HFFc6 (cell line): Measurements from ENCODE around the gene FUT1. TPM values are rescaled to one million over a fixed set of nuclear protein-coding genes. Genes with fewer than 3 reads are reported as not detected.

Source experiments
- DNase-seq: peaks from one replicate; pipeline ENCODE4 v3.0.0-alpha.2; 2018
- H3K27ac Mint-ChIP-seq: 2 replicates; pipeline ENCODE4 v1.8.0; 2020; ENCODE audit warnings: mild to moderate bottlenecking, mixed read lengths
- H3K27me3 Mint-ChIP-seq: 2 replicates; pipeline ENCODE4 v1.8.0; 2021; ENCODE audit warnings: mild to moderate bottlenecking, moderate library complexity, mixed read lengths; ENCODE audit not compliant: insufficient read depth
- H3K36me3 Mint-ChIP-seq: 2 replicates; pipeline ENCODE4 v1.8.0; 2021; ENCODE audit warnings: low read depth, mixed read lengths
- H3K4me1 Mint-ChIP-seq: 2 replicates; pipeline ENCODE4 v1.8.0; 2020; ENCODE audit warnings: low read depth, mixed read lengths
- H3K4me3 Mint-ChIP-seq: 2 replicates; pipeline ENCODE4 v1.8.0; 2020; ENCODE audit warnings: mild to moderate bottlenecking, moderate library complexity, mixed read lengths
- H3K9me3 Mint-ChIP-seq: 2 replicates; pipeline ENCODE4 v1.8.0; 2020; ENCODE audit warnings: mild to moderate bottlenecking, mixed read lengths
- CTCF ChIP-seq: fragments of 200-600 bp; sonication (generic); IDR thresholded peaks from 2 replicates; pipeline ENCODE4 v1.5.0; 2021; ENCODE audit warnings: antibody characterized with exemption, mild to moderate bottlenecking
- total RNA-seq, 6 experiments: library from RNA; stranded (reverse); fragmentation: NEBNext Ultra II Directional; extraction: Animal tissue kit (Norgen Biotek cat#: 25700); gene quantifications; 2 replicates in 1 of 6; 3 replicates in 5 of 6; pipeline ENCODE4 v1.2.3, GENCODE V29; 2021

The FUT1 gene
- total RNA-seq, 6 experiments from 2014 or later = 0.05 to 0.06 (median 0.05) TPM; not detected in 3

- Mint-ChIP-seq H3K4me3 (no peak overlapping the region), H3K27ac (no peak overlapping the region), H3K36me3 (no peaks in the 10 kb centered on the region), H3K4me1 (0 out of 2 replicates have a peak, but pooled peaks cover 5% of the 10 kb centered on the region), H3K9me3 (no peaks in the 10 kb centered on the region), H3K27me3 (peaks cover 38% of the 10 kb centered on the region)
- no peak for TF ChIP-seq CTCF
- no peak for DNase-seq
Measured at GRCh38 chr19:48755787-48756186, 3.3 kb upstream of the FUT1 start.

GRCh38 chr19:48755084-48755641, 2.7 kb upstream of the FUT1 start, which contains the start of gene FGF21:
FGF21 (plus strand) TSS chr19:48755524; CDS start chr19:48756237, 713 bp downstream.
- Mint-ChIP-seq H3K27me3 (peaks cover 33% of the 10 kb centered on the region), H3K36me3 (no peaks in the 10 kb centered on the region), H3K4me3 (no peak within 1 kb of the TSS), H3K4me1 (0 out of 2 replicates have a peak, but pooled peaks cover 5% of the 10 kb centered on the region), H3K27ac (no peak within 1 kb of the TSS), H3K9me3 (no peaks in the 10 kb centered on the region)
- DNase-seq = no peak
- TF ChIP-seq CTCF = no peak

- Mint-ChIP-seq H3K27me3 (peaks cover 27% of the 10 kb centered on the region), H3K4me3 (peak overlapping the region; percentile 77), H3K27ac (no peak overlapping the region), H3K9me3 (no peaks in the 10 kb centered on the region), H3K4me1 (0 out of 2 replicates have a peak, but pooled peaks cover 5% of the 10 kb centered on the region), H3K36me3 (no peaks in the 10 kb centered on the region)
- TF ChIP-seq CTCF = no peak
- no peak for DNase-seq
Measured at GRCh38 chr19:48751845-48752495, 471 bp downstream of the FUT1 start.

- no peak overlapping the region for H3K4me3 Mint-ChIP-seq
Measured at GRCh38 chr19:48750771-48751504, 1.5 kb downstream of the FUT1 start.

More at GRCh38 chr19:48750771-48751504, 1.5 kb downstream of the FUT1 start:
- no peaks in the 10 kb centered on the region; the same call in 1 of the 2 replicates for H3K9me3 Mint-ChIP-seq
- H3K4me1 Mint-ChIP-seq = 0 out of 2 replicates have a peak, but pooled peaks cover 5% of the 10 kb centered on the region
- no peak for TF ChIP-seq CTCF
- no peak overlapping the region for H3K27ac Mint-ChIP-seq
- no peak for DNase-seq
- H3K27me3 Mint-ChIP-seq = peaks cover 28% of the 10 kb centered on the region
- H3K36me3 Mint-ChIP-seq = peaks cover 5% of the 10 kb centered on the region; the same call in 1 of the 2 replicates
